HL-60 (cell line): Measurements from ENCODE around the gene SLC7A10.

Source experiments
- CTCF ChIP-seq: IDR thresholded peaks from one replicate; pipeline ENCODE4 v1.5.1; 2011; ENCODE audit warnings: low read length, control low read depth, inconsistent platforms; ENCODE audit not compliant: insufficient read depth
- GABPA ChIP-seq: IDR thresholded peaks from 2 replicates; pipeline ENCODE4 v1.6.1; 2012; ENCODE audit warnings: low read depth
- POLR2AphosphoS5 ChIP-seq: IDR thresholded peaks from 2 replicates; pipeline ENCODE4 v1.6.1; 2012; ENCODE audit warnings: low read depth
- REST ChIP-seq: IDR thresholded peaks from 2 replicates; pipeline ENCODE4 v1.6.1; 2012; ENCODE audit warnings: low read depth; ENCODE audit not compliant: insufficient replicate concordance

- no peak for TF ChIP-seq GABPA
- no peak for TF ChIP-seq CTCF
- TF ChIP-seq REST = no peak
- TF ChIP-seq POLR2AphosphoS5 = no peak
Measured at GRCh38 chr19:33192010-33192409, 33.6 kb downstream of the SLC7A10 start.
